ENCODE measurements around the gene CRABP2. TPM values are rescaled to one million over a fixed set of nuclear protein-coding genes. Genes with fewer than 3 reads are reported as not detected.

Gene CRABP2
- polyA plus RNA-seq, 1 experiment = 12.8 TPM

DNA sequence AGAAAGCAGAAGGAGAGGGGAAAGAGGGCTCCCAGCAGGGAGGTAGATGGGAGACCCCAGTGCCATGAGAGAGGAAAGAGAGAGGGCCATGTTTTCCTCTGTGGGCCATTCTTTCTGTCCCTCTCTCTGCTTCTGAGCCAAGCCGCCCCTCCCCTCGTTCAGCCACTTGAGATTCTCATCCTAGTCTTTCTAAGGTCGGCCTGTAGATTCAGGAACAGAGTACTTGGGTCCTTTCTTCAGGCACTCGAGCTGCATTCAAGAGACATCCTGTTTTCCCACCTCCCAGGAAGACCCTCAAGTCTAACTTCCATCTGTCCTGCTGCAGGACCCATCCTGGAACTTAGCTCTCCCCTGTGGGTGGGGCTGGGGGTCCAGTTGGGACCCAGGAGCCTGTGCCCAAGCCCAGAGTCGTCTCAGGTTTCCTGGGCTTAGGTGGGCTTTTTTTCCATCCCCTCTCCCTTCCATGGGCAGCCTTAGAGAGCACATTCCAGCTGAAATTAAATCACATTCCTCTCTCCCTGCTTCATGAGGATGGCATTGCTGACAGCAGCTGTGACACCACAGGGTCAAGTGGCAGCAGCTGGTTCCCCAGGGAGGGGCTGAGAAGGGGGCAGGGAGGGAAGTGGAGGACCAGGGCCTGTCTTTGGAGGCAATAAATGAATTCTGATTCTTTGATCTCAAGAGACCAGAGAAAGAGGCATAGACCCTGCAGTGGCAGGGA lies 41.2 kb downstream of the CRABP2 start:
- no peak for DNase-seq (ENCODE audit: low read depth, low spot score)
- TF ChIP-seq CTCF (IDR thresholded peaks at IDR 0.05; ENCODE audit: low read depth, low read length) = no peak
- no peaks in the 10 kb centered on the region for H3K27me3 ChIP-seq (ENCODE audit: control insufficient read depth, insufficient read depth, low read length)
- peak overlapping the region; percentile 65 for H3K27ac ChIP-seq (ENCODE audit: low read depth, low read length)
- no peaks in the 10 kb centered on the region for H3K9me3 ChIP-seq (ENCODE audit: control insufficient read depth, insufficient read depth, low read length)
- POLR2A ChIA-PET = interaction anchor here (0.6 to 2.0 kb wide), 4 partner anchors 10 to 87 kb away, joined by 3 to 10 read pairs (median 3); no protein-coding TSS in a partner anchor
- CTCF ChIA-PET = interaction anchor here (2.1 to 2.8 kb wide), 3 partner anchors 13 to 37 kb away, joined by 10 to 31 read pairs (median 19); partner anchors contain the start of gene NES
- no peak overlapping the region for H3K4me3 ChIP-seq (ENCODE audit: low read depth, low read length)

GRCh38 chr1:156663178-156663577 lies 42.2 kb downstream of the CRABP2 start:
- H3K27ac ChIP-seq (ENCODE audit: low read depth, low read length) = peak overlapping the region; percentile 86
- TF ChIP-seq CTCF (IDR thresholded peaks at IDR 0.05; ENCODE audit: low read depth, low read length) = no peak
- CTCF ChIA-PET = interaction anchor here (6.9 to 7.0 kb wide), 2 partner anchors 15 to 25 kb away, joined by 71 to 204 read pairs; partner anchors contain the start of gene NES

DNA sequence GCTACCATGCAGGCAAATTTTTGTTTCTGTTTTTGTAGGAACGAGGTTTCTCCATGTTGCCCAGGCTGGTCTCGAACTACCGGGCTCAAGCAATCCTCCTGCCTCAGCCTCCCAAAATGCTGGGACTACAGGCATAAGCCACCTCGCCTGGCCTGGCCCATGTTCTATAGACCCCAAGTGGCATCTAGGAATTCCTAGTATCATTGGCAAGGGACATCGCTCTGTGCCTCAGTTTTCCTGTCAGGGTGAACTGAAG lies 42.7 kb downstream of the CRABP2 start:
- peak overlapping the region; percentile 86 for H3K27ac ChIP-seq (ENCODE audit: low read depth, low read length)
- H3K27me3 ChIP-seq (ENCODE audit: control insufficient read depth, insufficient read depth, low read length) = peaks cover 3% of the 10 kb centered on the region
- ChIA-PET CTCF (interaction anchor here (6.7 to 7.0 kb wide), 3 partner anchors 15 to 65 kb away, joined by 70 to 204 read pairs (median 71); partner anchors contain the start of genes ISG20L2, METTL25B and NES), POLR2A (interaction anchor here (3.2 kb wide), 1 partner anchor 14 kb away, joined by 36 read pairs; the partner anchor contains the start of gene NES)
- TF ChIP-seq CTCF (IDR thresholded peaks at IDR 0.05; ENCODE audit: low read depth, low read length) = no peak
- DNase-seq (ENCODE audit: low read depth, low spot score) = no peak
- H3K4me3 ChIP-seq (ENCODE audit: low read depth, low read length) = no peak overlapping the region
- no peaks in the 10 kb centered on the region for H3K9me3 ChIP-seq (ENCODE audit: control insufficient read depth, insufficient read depth, low read length)

More at GRCh38 chr1:156663178-156663577, 42.2 kb downstream of the CRABP2 start:
- Histone ChIP-seq H3K9me3 (ENCODE audit: control insufficient read depth, insufficient read depth, low read length) (no peaks in the 10 kb centered on the region), H3K4me3 (ENCODE audit: low read depth, low read length) (no peak overlapping the region), H3K27me3 (ENCODE audit: control insufficient read depth, insufficient read depth, low read length) (no peaks in the 10 kb centered on the region)
- DNase-seq (ENCODE audit: low read depth, low spot score) = no peak
- POLR2A ChIA-PET = interaction anchor here (0.6 to 3.2 kb wide), 2 partner anchors 14 to 106 kb away, joined by 3 to 36 read pairs; partner anchors contain the start of gene NES

DNA sequence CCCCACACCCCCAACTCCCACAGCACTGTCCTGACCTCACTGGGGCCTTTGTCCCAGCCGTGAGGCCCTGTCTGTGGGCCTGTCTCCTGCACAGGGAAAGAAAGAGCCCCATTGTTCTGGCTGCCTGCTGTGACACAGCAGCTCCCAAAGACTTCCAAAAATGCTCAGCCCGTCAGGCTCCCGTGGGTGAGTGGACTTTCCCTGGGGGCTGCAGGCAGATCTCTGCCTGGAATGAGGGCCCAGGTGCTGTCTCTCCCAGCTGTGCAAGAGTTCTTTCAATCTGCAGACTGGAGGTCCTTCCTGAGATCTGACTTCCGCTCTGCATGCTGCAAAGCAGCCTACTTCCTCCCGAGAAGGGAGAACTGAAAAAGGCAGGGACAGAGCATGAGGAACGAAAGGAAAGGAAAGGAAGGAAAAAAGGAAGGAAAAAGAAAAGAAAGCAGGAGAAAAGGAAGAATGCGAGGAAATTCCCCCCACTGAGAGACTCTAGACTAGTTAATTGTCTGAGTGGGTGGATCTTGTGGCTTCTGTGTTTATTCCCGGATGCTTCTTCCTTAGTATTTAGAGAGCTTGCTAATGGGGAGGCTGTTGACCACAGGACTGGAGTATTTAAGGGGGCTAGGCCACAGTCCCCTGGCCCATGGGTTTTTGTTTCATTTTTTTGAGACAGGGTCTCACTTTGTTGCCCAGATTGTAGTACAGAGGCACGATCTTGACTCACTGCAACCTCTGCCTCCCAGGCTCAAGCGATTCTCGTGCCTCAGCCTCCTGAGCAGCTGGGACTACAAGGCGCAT lies 43.2 kb downstream of the CRABP2 start:
- no peak for TF ChIP-seq CTCF (IDR thresholded peaks at IDR 0.05; ENCODE audit: low read depth, low read length)
- no peak overlapping the region for H3K4me3 ChIP-seq (ENCODE audit: low read depth, low read length)
- ChIA-PET CTCF (interaction anchor here (1.3 to 7.0 kb wide), 6 partner anchors 12 to 208 kb away, joined by 3 to 204 read pairs (median 50); partner anchors contain the start of genes CRABP2, ISG20L2, METTL25B and NES), POLR2A (interaction anchor here (1.2 to 3.2 kb wide), 3 partner anchors 11 to 21 kb away, joined by 3 to 36 read pairs (median 5); partner anchors contain the start of gene NES)
- H3K9me3 ChIP-seq (ENCODE audit: control insufficient read depth, insufficient read depth, low read length) = no peaks in the 10 kb centered on the region; the same call in 1 of the 2 replicates
- DNase-seq (ENCODE audit: low read depth, low spot score) = no peak
- H3K27me3 ChIP-seq (ENCODE audit: control insufficient read depth, insufficient read depth, low read length) = peaks cover 3% of the 10 kb centered on the region
- H3K27ac ChIP-seq (ENCODE audit: low read depth, low read length) = peak overlapping the region; percentile 86
